HCT116 (cell line): ENCODE measurements around the gene ADARB2. TPM values are rescaled to one million over a fixed set of nuclear protein-coding genes. Genes with fewer than 3 reads are reported as not detected.

Experiments
- ATAC-seq: fragments of 200-7000 bp; cut with Tn5 transposase; 2 replicates; pipeline ENCODE4 v1.9.1; 2020; ENCODE audit warnings: mild to moderate bottlenecking, moderate library complexity
- BruUV-seq: library from RNA; stranded (reverse); fragments of 400-500 nt; replicated peaks from 2 replicates; lab custom pipeline; 2021; lab: Mats Ljungman, UMichigan
- CTCF ChIA-PET: fragments of 300-600 bp; sonication (Branson Sonifier 250); formaldehyde crosslinking; loops from one replicate; lab custom pipeline; 2021; ENCODE audit warnings: antibody characterized with exemption; lab: Charles Lee
- POLR2A ChIA-PET: fragments of 300-600, 350-600 bp; sonication (Branson Sonifier 250); formaldehyde crosslinking; loops from one replicate; lab custom pipeline; 2021; ENCODE audit warnings: antibody characterized with exemption; lab: Charles Lee
- RAD21 ChIA-PET, 2 experiments: fragments of 300-600 bp; sonication (Branson Sonifier 250); formaldehyde crosslinking; loops; one replicate each; lab custom pipeline; 2023; ENCODE audit warnings: low total read pairs in 2 of 2; ENCODE audit not compliant: uncharacterized antibody in 2 of 2, unreplicated experiment in 2 of 2, low non-redundant PET in 1 of 2; lab: Charles Lee
- DNase-seq: peaks from one replicate; pipeline ENCODE4 v3.0.0-alpha.2; 2010; ENCODE audit warnings: low read depth, low spot score
- H2AFZ ChIP-seq: fragments of 200-600 bp; shearing (Covaris generic), sonication (generic); 2 replicates; pipeline ENCODE4 v1.6.1; 2017; ENCODE audit warnings: low read depth, mixed run types, mixed read lengths, antibody characterized with exemption, low read length; ENCODE audit not compliant: poor library complexity, severe bottlenecking
- H3K27ac ChIP-seq: 2 replicates; pipeline ENCODE4 v1.5.1; 2012; ENCODE audit warnings: low read depth, low read length
- H3K27me3 ChIP-seq: fragments of 200-600 bp; sonication (generic); 2 replicates; pipeline ENCODE4 v1.6.1; 2016; ENCODE audit warnings: mixed run types, low read length, mixed read lengths; ENCODE audit not compliant: insufficient read depth
- H3K36me3 ChIP-seq, 2 experiments: fragments of 200-500 bp in 1 of 2; fragments of 200-600 bp in 1 of 2; sonication (Bioruptor generic) in 1 of 2; sonication (generic) in 1 of 2; 2 replicates each; pipeline versions ENCODE4 v1.5.1 to v1.6.1; 2014 to 2016; ENCODE audit warnings: low read length in 2 of 2, inconsistent platforms in 1 of 2, mixed read lengths in 1 of 2, mixed run types in 1 of 2; ENCODE audit not compliant: insufficient read depth in 2 of 2, control insufficient read depth in 1 of 2
- H3K4me1 ChIP-seq, 2 experiments: fragments of 200-600 bp in 1 of 2; sonication (generic) in 1 of 2; 2 replicates each; pipeline versions ENCODE4 v1.5.1 to v1.6.1; 2012 to 2017; ENCODE audit warnings: low read length in 2 of 2, inconsistent platforms in 1 of 2, mild to moderate bottlenecking in 1 of 2, mixed read lengths in 1 of 2, mixed run types in 1 of 2, moderate library complexity in 1 of 2; ENCODE audit not compliant: insufficient read depth in 2 of 2, control insufficient read depth in 1 of 2
- H3K4me2 ChIP-seq: fragments of 200-600 bp; sonication (generic); 2 replicates; pipeline ENCODE4 v1.6.1; 2017; ENCODE audit warnings: mixed run types, low read length, mixed read lengths
- H3K4me3 ChIP-seq, 2 experiments: fragments of 200-600 bp in 1 of 2; sonication (generic) in 1 of 2; replicated peaks in 1 of 2; 2 replicates each; pipeline ENCODE4 v1.5.1; 2011 to 2016; ENCODE audit warnings: low read length in 2 of 2, control low read depth in 1 of 2, low read depth in 1 of 2, mild to moderate bottlenecking in 1 of 2, mixed read lengths in 1 of 2, mixed run types in 1 of 2
- H3K79me2 ChIP-seq: fragments of 200-600 bp; sonication (generic); 2 replicates; pipeline ENCODE4 v1.6.1; 2017; ENCODE audit warnings: mild to moderate bottlenecking, mixed run types, low read length, moderate library complexity, mixed read lengths; ENCODE audit not compliant: insufficient read depth
- H3K9ac ChIP-seq: fragments of 200-600 bp; sonication (generic); 2 replicates; pipeline ENCODE4 v1.6.1; 2016; ENCODE audit warnings: low read length, mixed read lengths
- H3K9me2 ChIP-seq: fragments of 200-600 bp; sonication (generic), shearing (Covaris generic); 2 replicates; pipeline ENCODE4 v1.6.1; 2017; ENCODE audit warnings: mixed run types, mild to moderate bottlenecking, moderate library complexity; ENCODE audit not compliant: insufficient read depth
- H3K9me3 ChIP-seq, 2 experiments: fragments of 200-500 bp in 1 of 2; fragments of 200-600 bp in 1 of 2; sonication (Bioruptor generic) in 1 of 2; sonication (generic) in 1 of 2; 2 replicates each; pipeline ENCODE4 v1.6.1; 2014 to 2017; ENCODE audit warnings: low read length in 2 of 2, mixed read lengths in 2 of 2, inconsistent platforms in 1 of 2, low read depth in 1 of 2, mild to moderate bottlenecking in 1 of 2, mixed run types in 1 of 2, moderate library complexity in 1 of 2; ENCODE audit not compliant: control insufficient read depth in 1 of 2, insufficient read depth in 1 of 2
- H4K20me1 ChIP-seq: fragments of 200-600 bp; sonication (generic), shearing (Covaris generic); 2 replicates; pipeline ENCODE4 v1.6.1; 2017; ENCODE audit warnings: mixed run types, mild to moderate bottlenecking, moderate library complexity; ENCODE audit not compliant: insufficient read depth
- CBX3 ChIP-seq: IDR thresholded peaks from 2 replicates; pipeline ENCODE4 v1.6.1; 2012; ENCODE audit warnings: low read depth
- CTCF ChIP-seq, 3 experiments: fragments of 200-600 bp in 1 of 3; sonication (generic) in 1 of 3; IDR thresholded peaks in 2 of 3; conservative IDR thresholded peaks in 1 of 3; 2 replicates each; pipeline ENCODE4 v1.5.1; 2012 to 2017; ENCODE audit warnings: low read depth in 2 of 3, low read length in 2 of 3, antibody characterized with exemption in 1 of 3, borderline replicate concordance in 1 of 3, control low read depth in 1 of 3, mild to moderate bottlenecking in 1 of 3, mixed read lengths in 1 of 3, mixed run types in 1 of 3, moderate library complexity in 1 of 3; ENCODE audit not compliant: insufficient read depth in 1 of 3
- EGR1 ChIP-seq: IDR thresholded peaks from 2 replicates; pipeline ENCODE4 v1.6.1; 2012; ENCODE audit warnings: low read depth
- ELF1 ChIP-seq: IDR thresholded peaks from 2 replicates; pipeline ENCODE4 v1.6.1; 2012; ENCODE audit warnings: low read depth, borderline replicate concordance
- EZH2 ChIP-seq: fragments of 200-600 bp; sonication (generic); IDR thresholded peaks from 2 replicates; pipeline ENCODE4 v1.6.1; 2017; ENCODE audit warnings: antibody characterized with exemption, mixed run types
- EZH2phosphoT487 ChIP-seq: fragments of 200-600 bp; IDR thresholded peaks from 2 replicates; pipeline ENCODE4 v1.6.1; 2018; ENCODE audit warnings: antibody characterized with exemption, borderline replicate concordance
- FOSL1 ChIP-seq: IDR thresholded peaks from 2 replicates; pipeline ENCODE4 v1.6.1; 2012; ENCODE audit warnings: low read depth
- JUND ChIP-seq: IDR thresholded peaks from 2 replicates; pipeline ENCODE4 v1.6.1; 2012
- POLR2A ChIP-seq: IDR thresholded peaks from 2 replicates; pipeline ENCODE4 v1.7.0; 2011; ENCODE audit warnings: borderline replicate concordance; ENCODE audit not compliant: insufficient read depth, insufficient read length; ENCODE audit errors: extremely low read depth
- POLR2AphosphoS5 ChIP-seq: IDR thresholded peaks from 2 replicates; pipeline ENCODE4 v1.6.1; 2011; ENCODE audit warnings: mild to moderate bottlenecking, low read depth, low read length, moderate library complexity
- RAD21 ChIP-seq: IDR thresholded peaks from 2 replicates; pipeline ENCODE4 v1.6.1; 2012; ENCODE audit warnings: low read depth, mild to moderate bottlenecking
- REST ChIP-seq: IDR thresholded peaks from 2 replicates; pipeline ENCODE4 v1.6.1; 2012; ENCODE audit warnings: low read depth
- SP1 ChIP-seq: IDR thresholded peaks from 2 replicates; pipeline ENCODE4 v1.6.1; 2012; ENCODE audit warnings: low read depth
- SRF ChIP-seq: IDR thresholded peaks from 2 replicates; pipeline ENCODE4 v1.6.1; 2012; ENCODE audit warnings: low read depth
- TCF7L2 ChIP-seq: IDR thresholded peaks from 2 replicates; pipeline ENCODE4 v1.7.0; 2011; ENCODE audit warnings: borderline replicate concordance, inconsistent platforms; ENCODE audit not compliant: insufficient read depth, insufficient read length; ENCODE audit errors: extremely low read depth
- YY1 ChIP-seq: IDR thresholded peaks from 2 replicates; pipeline ENCODE4 v1.6.1; 2011; ENCODE audit warnings: low read length, low read depth, moderate library complexity, mild to moderate bottlenecking; ENCODE audit not compliant: insufficient replicate concordance; ENCODE audit errors: extremely low read depth
- ZFX ChIP-seq: fragments of 450-650 bp; IDR thresholded peaks from 2 replicates; pipeline ENCODE4 v1.6.1; 2017
- ZNF274 ChIP-seq: fragments of 200-500 bp; sonication (Bioruptor generic); IDR thresholded peaks from 2 replicates; pipeline ENCODE4 v1.6.1; 2014; ENCODE audit warnings: mild to moderate bottlenecking, low read depth, low read length, inconsistent platforms
- intact Hi-C: fragments of 100-400 bp; cut with micrococcal nuclease; formaldehyde crosslinking; loops from 2 replicates; pipeline ENCODE4 v1.10.0; 2022
- total RNA-seq: library from RNA; stranded (reverse); gene quantifications from one replicate; pipeline ENCODE4 v1.2.1, GENCODE V29; 2021; ENCODE audit not compliant: unreplicated experiment
- TF ChIP-seq, protein P1 (sequence below): IDR thresholded peaks from 2 replicates; pipeline ENCODE4 v1.6.1; 2011; ENCODE audit warnings: mild to moderate bottlenecking, low read length, moderate library complexity; ENCODE audit not compliant: insufficient replicate concordance; ENCODE audit errors: extremely low read depth
- TF ChIP-seq, protein P2 (sequence below): IDR thresholded peaks from 2 replicates; pipeline ENCODE4 v1.6.1; 2012

Gene ADARB2
- total RNA-seq, 1 experiment from 2014 or later: not detected

DNA sequence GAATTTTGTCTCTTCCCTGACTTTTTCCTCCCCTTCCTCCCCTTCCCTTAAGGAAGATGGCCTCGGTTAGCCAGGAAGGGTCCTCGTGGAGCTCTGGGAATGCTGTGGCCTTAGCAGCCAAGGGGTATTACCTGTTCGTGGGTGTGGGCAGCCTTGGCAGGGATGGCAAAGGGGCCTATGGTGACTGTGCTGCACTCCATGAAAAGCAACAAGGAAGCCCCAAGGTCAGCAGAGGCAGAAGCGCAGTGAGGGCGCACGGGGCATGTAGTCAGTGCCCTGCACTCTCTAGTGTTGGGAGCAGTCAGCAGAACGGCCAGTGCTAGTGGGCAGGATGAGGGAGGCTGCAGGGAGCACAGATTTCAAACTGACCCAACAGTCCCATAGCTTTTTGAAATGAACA, 191.8 kb downstream of the ADARB2 start:
- no TSS peak for BruUV-seq
- H3K36me3 ChIP-seq: no peaks in the 10 kb centered on the region
- H4K20me1 ChIP-seq: no peaks in the 10 kb centered on the region
- H3K9ac ChIP-seq: no peak overlapping the region
- intact Hi-C loops: no loop called here
- 0 out of 2 replicates have a peak, but pooled peaks cover 9% of the 10 kb centered on the region for H3K27me3 ChIP-seq
- ChIA-PET CTCF (no interaction called here), RAD21 (no interaction called here)
- no peak overlapping the region for H3K4me2 ChIP-seq
- ATAC-seq: no peak
- no peaks in the 10 kb centered on the region for H3K9me2 ChIP-seq
- no peak for DNase-seq
- H3K79me2 ChIP-seq: no peaks in the 10 kb centered on the region
- H2AFZ ChIP-seq: no peak overlapping the region
- no peak overlapping the region for H3K27ac ChIP-seq
- H3K9me3 ChIP-seq: no peaks in the 10 kb centered on the region
- TF ChIP-seq TCF7L2 (no peak), ZNF274 (no peak), RAD21 (no peak), CTCF (IDR thresholded peaks at IDR 0.05 in 2 of 3, conservative IDR thresholded peaks at IDR 0.05 in 1 of 3; ENCODE audit: borderline replicate concordance in 1 of 3, insufficient read depth in 1 of 3, low read depth in 2 of 3, low read length in 2 of 3) (no peak), YY1 (no peak), ZFX (no peak), REST (no peak), EZH2phosphoT487 (no peak), POLR2A (no peak), FOSL1 (no peak), SRF (no peak), POLR2AphosphoS5 (no peak), CBX3 (no peak), ELF1 (no peak), EZH2 (no peak), EGR1 (no peak), SP1 (no peak), JUND (no peak)
- TF ChIP-seq, protein P1, sequence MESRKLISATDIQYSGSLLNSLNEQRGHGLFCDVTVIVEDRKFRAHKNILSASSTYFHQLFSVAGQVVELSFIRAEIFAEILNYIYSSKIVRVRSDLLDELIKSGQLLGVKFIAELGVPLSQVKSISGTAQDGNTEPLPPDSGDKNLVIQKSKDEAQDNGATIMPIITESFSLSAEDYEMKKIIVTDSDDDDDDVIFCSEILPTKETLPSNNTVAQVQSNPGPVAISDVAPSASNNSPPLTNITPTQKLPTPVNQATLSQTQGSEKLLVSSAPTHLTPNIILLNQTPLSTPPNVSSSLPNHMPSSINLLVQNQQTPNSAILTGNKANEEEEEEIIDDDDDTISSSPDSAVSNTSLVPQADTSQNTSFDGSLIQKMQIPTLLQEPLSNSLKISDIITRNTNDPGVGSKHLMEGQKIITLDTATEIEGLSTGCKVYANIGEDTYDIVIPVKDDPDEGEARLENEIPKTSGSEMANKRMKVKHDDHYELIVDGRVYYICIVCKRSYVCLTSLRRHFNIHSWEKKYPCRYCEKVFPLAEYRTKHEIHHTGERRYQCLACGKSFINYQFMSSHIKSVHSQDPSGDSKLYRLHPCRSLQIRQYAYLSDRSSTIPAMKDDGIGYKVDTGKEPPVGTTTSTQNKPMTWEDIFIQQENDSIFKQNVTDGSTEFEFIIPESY: no peak
- TF ChIP-seq, protein P2, sequence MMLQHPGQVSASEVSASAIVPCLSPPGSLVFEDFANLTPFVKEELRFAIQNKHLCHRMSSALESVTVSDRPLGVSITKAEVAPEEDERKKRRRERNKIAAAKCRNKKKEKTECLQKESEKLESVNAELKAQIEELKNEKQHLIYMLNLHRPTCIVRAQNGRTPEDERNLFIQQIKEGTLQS: no peak
- TF ChIP-seq, all 23 proteins: peak for 0
- Histone ChIP-seq H3K4me1 (no peaks in the 10 kb centered on the region), H3K4me3 (no peak overlapping the region)
- POLR2A ChIA-PET: no interaction called here
